ENCODE results near the gene GDF7. TPM values are rescaled to one million over a fixed set of nuclear protein-coding genes. Genes with fewer than 3 reads are reported as not detected.
A peak's percentile ranks its signal among the peaks of the same experiment; 100 is the strongest.

Gene GDF7
- total and polyA plus RNA-seq, 10 donors = 0.83 to 3.8 (median 1.9) TPM

GRCh38 chr2:20660506-20661420 lies 6.2 kb upstream of the GDF7 start:
- H3K4me3 ChIP-seq = no peak overlapping the region
- intact Hi-C loops (cut with DNase I; ENCODE audit: low total_unique reads) = loop anchor here (2.0 kb wide), 1 partner anchor 302 kb away; no protein-coding TSS in a partner anchor
- no peaks in the 10 kb centered on the region for H3K36me3 ChIP-seq
- TF ChIP-seq POLR2A (IDR thresholded peaks at IDR 0.05) = no peak
- no peak for TF ChIP-seq CTCF (IDR thresholded peaks at IDR 0.05 in 8 of 11, conservative IDR thresholded peaks at IDR 0.05 in 3 of 11)
- no peak for TF ChIP-seq POLR2AphosphoS5 (IDR thresholded peaks at IDR 0.05)
- H3K4me1 ChIP-seq = peaks cover 8 to 19% (median 11%) of the 10 kb centered on the region in 6 donors
- DNase-seq = peak; percentile 55
- peaks cover 0 to 71% (median 40%) of the 10 kb centered on the region in 7 donors for H3K27me3 ChIP-seq (replicated peaks in 1 of 7)
- no peak overlapping the region for H3K27ac ChIP-seq
- H3K9me3 ChIP-seq = no peaks in the 10 kb centered on the region
- WGBS, 5 donors = 53 to 66% (median 56%) methylated on average over 8 of the region's 8 CpGs

DNA sequence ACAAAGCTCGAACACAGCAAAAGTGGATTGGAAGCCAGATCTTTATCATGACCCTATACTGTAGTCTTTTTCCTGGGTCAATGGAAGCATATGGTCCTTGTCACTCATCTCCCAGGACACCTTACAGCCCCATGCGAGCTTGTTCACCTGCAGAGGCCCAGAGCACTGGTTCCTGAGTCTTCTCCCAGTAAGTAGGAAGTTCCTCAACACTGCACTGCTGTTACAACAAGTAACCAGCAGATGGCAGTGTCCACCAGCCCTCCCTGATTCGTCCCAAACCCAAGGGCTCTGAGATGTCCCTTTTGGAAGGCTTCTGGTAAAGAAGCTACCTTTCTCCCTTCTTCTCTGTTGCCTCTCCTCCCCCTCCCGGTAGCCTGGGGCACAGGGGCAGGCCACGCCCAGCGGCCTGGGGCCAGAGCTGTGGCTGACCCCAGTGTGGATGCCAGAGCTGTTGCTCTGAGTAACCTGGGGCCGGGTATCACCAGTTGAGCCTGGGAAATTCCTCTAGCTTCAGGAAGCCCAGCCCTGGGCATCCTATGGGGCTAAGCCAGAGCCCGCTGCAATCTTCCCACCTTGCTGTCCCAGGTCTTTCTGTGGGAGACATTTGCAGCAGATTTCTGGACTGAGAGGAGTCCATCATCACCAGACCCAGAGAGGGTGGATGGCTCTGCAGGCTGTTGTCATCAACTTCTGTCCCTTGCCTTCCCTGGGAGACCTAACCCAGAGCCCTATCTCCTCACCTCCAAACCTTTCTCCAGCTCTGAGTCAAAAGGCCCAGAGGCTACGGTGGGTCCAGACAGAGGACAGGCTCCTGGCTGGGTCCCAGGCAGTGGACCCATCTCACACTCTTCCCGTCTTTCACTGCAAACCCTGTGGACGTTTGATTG lies 5.3 kb upstream of the GDF7 start:
- H3K4me3 ChIP-seq = no peak overlapping the region
- WGBS, 5 donors = 35 to 40% (median 37%) methylated on average over 10 to 11 of the region's 11 CpGs
- peak; percentile 89 for DNase-seq
- H3K27me3 ChIP-seq (replicated peaks in 1 of 7) = peaks cover 0 to 80% (median 49%) of the 10 kb centered on the region in 7 donors
- intact Hi-C loops (cut with DNase I; ENCODE audit: low total_unique reads) = loop anchor here (2.0 kb wide), 1 partner anchor 301 kb away; no protein-coding TSS in a partner anchor
- no peaks in the 10 kb centered on the region for H3K36me3 ChIP-seq
- no peak for TF ChIP-seq POLR2A (IDR thresholded peaks at IDR 0.05)
- TF ChIP-seq CTCF (IDR thresholded peaks at IDR 0.05 in 8 of 11, conservative IDR thresholded peaks at IDR 0.05 in 3 of 11) = peak; percentile 86 to 97 (median 93)
- TF ChIP-seq POLR2AphosphoS5 (IDR thresholded peaks at IDR 0.05) = no peak
- H3K4me1 ChIP-seq = peaks cover 17 to 28% (median 20%) of the 10 kb centered on the region in 6 donors
- no peak overlapping the region for H3K27ac ChIP-seq
- no peaks in the 10 kb centered on the region for H3K9me3 ChIP-seq

DNA sequence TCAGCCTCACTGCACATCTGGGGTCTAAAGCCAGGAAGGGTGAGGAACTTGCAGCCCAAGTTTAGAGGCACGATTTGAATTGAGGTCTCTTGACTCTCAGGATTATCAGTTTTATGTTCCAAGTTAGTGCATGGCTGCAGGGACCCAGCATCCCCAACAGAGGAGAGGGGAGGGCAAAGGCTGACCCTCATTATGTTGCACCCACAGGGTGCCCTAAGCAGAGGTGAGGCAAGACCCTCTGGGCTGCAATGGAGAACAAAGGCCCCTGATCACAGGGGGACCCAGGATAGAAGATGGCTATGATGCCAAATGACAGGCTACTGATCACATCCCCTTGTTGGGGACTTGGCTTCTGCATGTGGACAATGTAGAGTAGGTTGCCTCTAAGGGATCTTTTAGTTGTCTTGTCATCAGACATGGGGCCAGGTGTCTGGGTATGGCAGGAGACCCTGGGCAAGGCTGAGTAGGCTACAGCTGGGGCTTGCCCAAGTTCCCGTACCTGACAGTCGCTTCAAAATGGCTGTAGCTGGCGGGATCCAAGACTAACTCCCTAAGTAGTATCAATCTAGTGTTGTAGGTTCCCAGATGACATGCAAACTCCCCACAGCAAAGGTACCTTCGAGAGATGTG lies 4.5 kb upstream of the GDF7 start:
- no peak overlapping the region for H3K27ac ChIP-seq
- intact Hi-C loops (cut with DNase I; ENCODE audit: low total_unique reads) = no loop called here
- H3K36me3 ChIP-seq = no peaks in the 10 kb centered on the region
- WGBS, 5 donors = 58 to 81% (median 79%) methylated on average over 5 of the region's 5 CpGs
- H3K4me3 ChIP-seq = no peak overlapping the region
- TF ChIP-seq POLR2AphosphoS5 (IDR thresholded peaks at IDR 0.05) (no peak), POLR2A (IDR thresholded peaks at IDR 0.05) (no peak), CTCF (IDR thresholded peaks at IDR 0.05 in 8 of 11, conservative IDR thresholded peaks at IDR 0.05 in 3 of 11) (no peak)
- DNase-seq = peak; percentile 55
- no peaks in the 10 kb centered on the region for H3K9me3 ChIP-seq
- H3K4me1 ChIP-seq = peaks cover 18 to 33% (median 24%) of the 10 kb centered on the region in 6 donors
- H3K27me3 ChIP-seq (replicated peaks in 1 of 7) = peaks cover 0 to 86% (median 54%) of the 10 kb centered on the region in 7 donors
